A673 (cell line): Measurements from ENCODE around the gene PXDN.

Experiments
- CTCF ChIP-seq: fragments of 300-800, 200-600 bp; sonication (generic); conservative IDR thresholded peaks from 2 replicates; pipeline ENCODE4 v1.5.1; 2017; ENCODE audit warnings: low read depth, mild to moderate bottlenecking, antibody characterized with exemption, low read length, moderate library complexity, mixed read lengths
- EZH2 ChIP-seq: fragments of 200-600 bp; sonication (generic); IDR thresholded peaks from 2 replicates; pipeline ENCODE4 v1.6.1; 2017; ENCODE audit warnings: borderline replicate concordance, low read depth, mild to moderate bottlenecking, mixed read lengths, antibody characterized with exemption, low read length; ENCODE audit not compliant: poor library complexity, severe bottlenecking

- TF ChIP-seq CTCF = no peak
- TF ChIP-seq EZH2 = no peak
Observed at GRCh38 chr2:1584691-1585485, 159.4 kb downstream of the PXDN start.
